HG03097 (cell line): Measurements from ENCODE around the gene C10orf90.
"Not testable (repeated sequence)": the region's sequence is repeated elsewhere in the genome, so short reads cannot be mapped to it uniquely, and the experiment has no call there.

Experiments used
- ATAC-seq: cut with Tn5 transposase; IDR thresholded peaks from one replicate; pipeline ENCODE4 v1.9.1; 2021; ENCODE audit not compliant: unreplicated experiment, low FRiP score

The C10orf90 gene

DNA sequence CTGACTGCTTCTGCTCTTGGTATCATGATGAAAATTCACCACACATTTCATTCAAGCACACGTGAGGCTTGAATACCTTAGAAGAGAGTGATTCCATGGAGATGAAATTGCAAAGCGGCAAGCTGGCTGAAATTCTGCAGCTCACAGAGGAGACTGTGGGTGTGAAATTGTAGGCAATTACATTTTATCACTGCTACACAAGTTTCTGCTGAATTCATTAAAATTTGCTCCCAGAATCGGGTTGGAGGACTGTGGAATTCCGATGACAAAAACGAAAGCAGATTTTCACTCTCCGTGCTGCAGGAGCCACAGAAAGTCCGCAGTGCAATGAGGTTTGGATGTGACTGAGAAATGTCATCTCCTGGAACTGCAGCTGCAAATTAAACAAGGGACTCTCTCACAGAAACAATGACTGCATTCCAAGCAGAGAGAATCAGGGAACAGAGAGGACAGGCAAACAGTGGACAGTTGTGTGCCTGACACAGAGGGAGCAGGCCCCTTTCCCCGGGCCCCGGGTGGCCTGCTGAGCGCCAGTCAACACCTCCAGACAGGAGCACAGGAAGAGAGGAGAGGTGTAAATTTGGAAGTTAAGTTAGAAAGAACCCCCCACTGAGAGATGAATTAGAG is 109.1 kb downstream of the C10orf90 start:
- no peak for ATAC-seq

DNA sequence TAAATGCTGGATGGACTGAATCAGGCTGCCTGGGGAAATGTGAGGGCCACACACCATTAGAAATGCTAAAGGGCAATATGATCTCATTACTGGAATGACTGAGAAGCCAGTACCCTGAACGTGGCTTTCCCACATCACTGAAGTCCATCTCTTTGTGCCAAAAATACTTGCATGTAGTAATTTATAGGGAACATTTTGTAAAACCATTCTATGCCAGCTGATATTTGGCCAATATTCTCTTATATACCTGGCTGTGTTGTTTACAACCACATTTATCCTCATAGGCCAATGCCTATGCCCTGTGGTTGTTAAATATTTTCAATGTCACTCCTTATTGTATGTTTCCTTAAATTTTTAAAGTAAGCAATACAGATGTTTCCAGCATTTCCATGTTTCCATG is 111.6 kb downstream of the C10orf90 start:
- ATAC-seq = no peak

DNA sequence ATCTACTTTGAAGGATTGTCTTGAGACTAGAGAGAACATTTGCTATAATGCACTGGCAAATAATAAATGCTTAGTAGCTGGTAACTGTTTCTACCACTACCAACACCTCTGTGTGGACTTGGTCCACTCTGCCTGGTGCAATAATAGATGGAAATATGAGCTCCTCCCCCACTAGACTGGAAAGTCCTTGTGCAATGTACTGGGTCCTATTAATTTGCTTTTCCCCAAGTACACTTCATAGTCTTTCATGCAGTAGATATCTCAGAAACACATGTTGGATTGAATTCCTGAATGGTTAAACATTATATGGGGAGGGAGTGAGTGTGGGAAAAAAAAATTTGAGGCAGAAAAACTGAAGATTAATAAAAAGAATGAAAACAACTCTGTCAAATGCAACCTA is 119.3 kb downstream of the C10orf90 start:
- ATAC-seq = no peak

DNA sequence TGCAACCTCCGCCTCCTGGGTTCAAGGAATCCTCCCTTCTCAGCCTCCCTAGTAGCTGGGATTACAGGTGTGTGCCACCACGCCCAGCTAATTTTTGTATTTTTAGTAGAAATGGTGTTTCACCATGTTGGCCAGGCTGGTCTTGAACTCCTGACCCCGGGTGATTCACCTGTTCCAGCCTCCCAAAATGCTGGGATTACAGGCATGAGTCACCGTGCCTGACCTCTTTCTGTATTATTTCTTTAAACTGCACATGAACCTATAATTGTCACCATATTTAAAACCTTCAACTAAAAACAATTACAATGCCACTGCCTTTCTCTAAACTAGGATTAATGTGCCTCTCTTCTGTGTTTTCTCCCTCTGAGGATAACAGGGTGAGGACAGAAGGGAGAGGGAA is 119.9 kb downstream of the C10orf90 start:
- ATAC-seq = not testable (repeated sequence)

DNA sequence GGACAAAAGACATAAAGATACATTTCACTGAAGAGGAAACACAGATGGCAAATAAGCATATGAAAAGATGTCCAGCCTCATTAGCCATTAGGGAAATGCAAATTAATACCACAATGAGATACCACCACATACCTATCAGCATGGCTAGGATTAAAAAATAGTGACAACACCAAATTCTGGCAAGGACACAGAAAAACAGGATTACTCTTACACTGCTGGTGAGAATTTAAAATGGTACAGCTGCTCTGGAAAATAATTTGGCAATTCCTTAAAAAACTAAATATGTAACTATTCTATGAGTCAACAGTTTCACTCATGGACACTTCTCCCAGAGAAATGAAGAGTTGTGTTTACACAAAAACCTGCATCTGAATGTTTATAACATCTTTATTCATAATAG is 121.1 kb downstream of the C10orf90 start:
- no peak for ATAC-seq

DNA sequence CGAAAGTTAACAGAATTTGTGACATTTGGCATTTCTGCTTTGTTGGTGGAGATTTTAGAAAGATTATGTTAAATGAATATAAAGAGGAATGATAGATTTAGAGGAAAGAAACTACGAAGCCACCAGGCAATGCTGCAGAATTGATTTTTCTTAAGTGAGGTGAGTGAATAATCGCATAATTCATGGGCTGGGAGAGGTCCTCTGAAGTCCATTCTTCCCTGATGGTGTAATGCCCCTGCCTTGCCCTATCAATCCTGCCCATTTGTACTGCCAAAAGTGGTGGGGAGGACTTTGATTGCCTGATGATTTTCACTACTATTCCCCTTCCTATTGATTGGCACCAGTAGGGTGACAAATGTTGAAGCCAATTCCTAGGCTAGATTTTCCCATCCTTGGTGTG is 125.9 kb downstream of the C10orf90 start:
- ATAC-seq = no peak

DNA sequence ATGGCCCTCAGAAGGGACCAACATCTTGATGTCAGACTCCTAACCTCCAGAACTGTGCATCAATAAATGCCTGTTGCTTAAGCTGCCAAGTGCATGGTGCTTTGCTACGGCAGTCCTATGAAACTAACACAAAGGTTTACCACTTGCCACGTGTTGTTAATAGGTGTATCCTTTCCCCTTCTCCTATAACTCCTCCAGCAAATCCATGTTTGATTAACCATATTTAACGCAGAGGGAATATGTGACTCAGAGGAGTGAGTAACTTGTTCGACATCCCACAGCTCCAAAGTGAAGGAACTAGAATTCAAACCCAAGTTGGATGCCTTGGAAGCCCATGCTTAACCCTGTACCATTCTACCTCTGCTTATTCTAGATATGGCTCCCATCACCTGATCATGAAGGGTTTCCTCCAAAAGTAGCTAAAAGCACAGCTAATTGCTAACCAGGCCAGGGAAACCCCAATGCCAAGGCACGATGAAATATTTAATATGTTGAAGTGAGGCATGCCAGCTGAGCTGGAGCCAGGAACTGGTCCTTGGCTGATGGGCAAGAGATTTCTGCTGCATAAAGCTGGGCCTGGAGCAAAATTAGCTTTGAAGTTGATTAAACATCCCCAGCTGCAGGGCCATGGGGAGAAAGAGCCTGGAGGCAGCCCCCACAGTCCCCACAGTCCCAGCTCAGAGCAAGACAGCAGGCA is 131.9 kb downstream of the C10orf90 start:
- ATAC-seq = no peak

DNA sequence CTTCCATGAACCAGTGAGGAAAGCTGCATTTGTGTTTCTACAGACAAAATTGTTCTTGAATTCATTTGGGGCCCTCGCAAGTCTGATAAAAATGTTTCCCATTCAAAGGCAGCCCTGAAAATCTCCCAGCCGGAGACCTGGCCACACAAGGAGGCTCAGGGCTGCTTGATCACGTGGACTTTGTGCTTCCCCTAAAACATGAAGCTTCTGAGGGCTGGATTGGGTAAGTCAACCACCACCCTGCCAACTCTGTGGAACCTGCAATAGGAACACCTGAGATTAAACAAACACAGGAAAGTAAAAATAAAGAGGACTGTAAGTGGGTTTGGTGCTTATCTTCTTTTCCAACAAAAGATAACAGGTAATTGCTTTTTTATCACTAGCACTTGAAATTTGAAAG is 133.8 kb downstream of the C10orf90 start:
- no peak for ATAC-seq

DNA sequence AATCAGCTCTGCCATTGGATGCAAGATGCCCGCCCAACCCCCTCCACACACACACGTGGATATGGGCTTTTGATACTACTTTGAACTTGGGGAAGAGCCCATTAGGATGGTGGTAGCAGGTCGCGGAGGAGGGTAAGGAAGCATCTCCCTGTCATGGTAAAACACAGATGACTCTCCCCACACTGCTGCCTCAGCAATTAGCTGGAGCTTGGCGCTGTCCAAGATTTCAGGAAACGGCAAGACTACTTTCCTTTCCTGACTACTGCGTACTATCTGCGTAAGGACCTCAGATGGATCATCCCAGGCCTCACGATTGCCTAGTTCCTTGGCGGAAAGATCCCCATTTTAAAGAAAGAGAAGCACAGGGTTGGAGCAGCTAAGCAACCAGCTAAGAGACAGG is 134.3 kb downstream of the C10orf90 start:
- ATAC-seq = no peak

DNA sequence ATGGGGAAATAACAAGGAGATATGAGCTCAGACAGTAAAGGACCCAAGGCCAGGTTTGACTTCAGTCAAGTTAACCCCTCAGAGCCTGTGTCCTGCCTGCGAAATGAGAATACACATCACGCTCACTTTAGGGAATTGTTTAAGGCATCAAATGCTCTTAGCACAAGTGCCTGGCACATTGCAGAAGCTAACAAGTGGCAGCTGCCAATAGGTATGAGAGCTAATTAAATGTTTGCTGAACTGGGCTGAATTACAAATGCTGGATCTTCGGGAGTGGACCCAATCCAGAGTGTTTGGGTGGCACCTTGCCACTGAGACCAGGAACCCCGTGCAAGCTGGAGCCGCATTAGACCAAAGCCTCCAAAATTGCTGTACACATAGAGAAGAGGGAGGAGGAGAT is 136.8 kb downstream of the C10orf90 start:
- ATAC-seq = no peak

DNA sequence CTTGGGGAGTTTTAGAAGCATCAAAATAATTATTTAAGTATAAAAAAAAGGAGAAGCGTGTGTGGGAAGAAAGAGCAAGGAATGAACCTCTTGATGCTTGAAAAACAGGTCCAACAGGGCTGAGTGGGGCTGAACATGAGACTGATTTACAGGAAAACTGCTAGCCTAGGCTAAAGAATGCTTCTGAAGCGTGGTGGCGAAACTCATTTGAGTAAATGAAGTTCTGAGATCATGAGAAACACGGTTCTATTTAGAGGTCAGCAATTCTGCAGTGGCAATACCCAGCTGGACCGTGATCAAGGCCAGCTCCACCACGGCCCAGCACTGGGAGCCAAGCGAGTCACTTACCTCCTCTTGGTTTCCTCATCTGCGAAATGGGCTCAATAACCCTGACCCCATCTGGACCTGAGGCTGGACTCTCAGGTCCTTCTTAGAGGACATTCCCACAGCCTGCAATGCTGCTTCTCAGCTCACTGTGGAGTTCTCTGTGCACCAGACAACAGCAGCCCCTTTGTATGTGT is 142.1 kb downstream of the C10orf90 start:
- ATAC-seq = no peak

DNA sequence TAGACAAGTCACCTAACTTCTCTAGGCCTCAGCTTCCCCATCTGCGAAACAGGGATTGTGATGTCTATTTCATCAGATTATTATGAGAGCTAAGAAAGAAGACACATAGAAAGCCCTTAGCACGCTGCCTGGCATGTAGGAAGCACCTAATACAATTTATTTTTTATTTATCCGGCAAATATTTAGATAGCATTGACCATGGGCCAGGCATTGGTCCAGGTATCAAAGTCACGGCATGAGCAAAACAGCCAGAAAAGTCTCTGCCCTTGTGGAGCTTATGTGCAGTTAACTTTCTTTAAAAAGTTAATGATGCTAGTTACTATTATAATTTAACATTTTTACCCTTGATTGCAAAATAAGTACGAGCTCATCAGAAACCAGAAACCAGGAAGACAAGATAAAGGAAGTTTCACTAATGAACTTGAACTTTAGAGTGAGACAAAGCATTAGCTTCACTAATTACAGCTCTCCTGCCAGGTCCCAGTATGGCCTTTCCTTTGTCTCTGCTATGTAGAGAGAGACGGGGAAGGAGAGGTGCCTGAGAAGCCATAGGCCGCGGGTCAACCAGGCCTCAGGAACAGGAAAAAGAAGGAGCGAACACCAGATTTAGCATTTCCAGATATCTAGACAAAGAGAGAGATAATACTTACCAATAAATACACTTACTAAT is 142.7 kb downstream of the C10orf90 start:
- no peak for ATAC-seq

DNA sequence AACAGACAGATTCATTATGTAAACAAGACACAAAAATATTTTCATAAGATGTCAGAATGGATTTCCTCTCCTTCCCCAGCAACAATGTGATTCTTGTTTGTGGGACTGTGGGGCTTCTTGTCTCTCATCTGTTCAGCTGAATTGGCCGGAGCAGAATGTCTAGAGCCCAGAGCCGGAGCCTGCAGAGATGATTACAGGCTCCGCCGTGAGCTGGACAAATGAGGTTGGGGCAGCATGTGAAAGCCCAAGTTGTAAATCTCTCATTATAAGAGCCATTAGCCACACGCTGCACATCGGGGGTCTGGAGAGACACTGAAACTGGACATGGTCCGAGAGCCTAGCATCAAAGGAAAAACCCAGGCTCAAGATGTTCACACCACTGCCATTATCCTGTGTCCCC is 145.2 kb downstream of the C10orf90 start:
- ATAC-seq = no peak

DNA sequence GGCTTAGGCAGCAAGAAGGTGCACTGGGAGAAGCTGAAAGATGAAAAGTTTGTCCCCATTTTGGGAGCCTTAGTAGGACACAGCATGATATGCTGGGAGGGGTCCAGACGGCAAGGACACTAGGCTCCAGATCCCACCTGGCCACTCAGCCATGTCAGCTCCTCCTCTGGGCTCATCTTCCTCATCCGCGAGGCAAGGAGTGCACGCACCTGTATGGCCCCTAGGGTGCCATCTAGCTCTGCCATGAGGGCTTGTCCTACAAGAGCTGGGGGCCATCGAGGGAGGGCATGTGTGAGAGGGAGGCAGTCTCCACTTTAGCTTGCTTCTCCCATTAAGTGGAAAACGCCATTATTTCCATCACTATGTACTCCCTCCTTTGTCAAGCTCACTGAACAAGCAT is 146.0 kb downstream of the C10orf90 start:
- no peak for ATAC-seq

DNA sequence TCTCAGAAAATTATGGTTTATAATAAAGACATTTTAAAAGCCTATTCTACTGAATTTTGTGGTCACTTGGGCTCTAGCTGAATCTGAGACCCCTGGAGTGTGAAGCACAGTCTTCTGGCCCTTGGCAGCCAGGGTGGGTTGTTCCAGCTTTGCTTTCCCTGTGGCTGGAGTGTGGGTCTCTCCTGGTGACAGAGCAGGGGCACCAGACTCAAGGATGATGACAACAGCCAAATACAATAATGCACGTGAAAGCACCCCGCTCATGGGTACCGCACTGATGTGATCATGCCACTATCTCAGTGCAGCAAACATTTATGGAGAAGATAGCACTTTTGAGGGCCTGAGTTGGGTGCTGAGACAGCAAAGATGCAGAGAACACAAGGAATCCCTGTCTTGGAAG is 147.4 kb downstream of the C10orf90 start:
- no peak for ATAC-seq

DNA sequence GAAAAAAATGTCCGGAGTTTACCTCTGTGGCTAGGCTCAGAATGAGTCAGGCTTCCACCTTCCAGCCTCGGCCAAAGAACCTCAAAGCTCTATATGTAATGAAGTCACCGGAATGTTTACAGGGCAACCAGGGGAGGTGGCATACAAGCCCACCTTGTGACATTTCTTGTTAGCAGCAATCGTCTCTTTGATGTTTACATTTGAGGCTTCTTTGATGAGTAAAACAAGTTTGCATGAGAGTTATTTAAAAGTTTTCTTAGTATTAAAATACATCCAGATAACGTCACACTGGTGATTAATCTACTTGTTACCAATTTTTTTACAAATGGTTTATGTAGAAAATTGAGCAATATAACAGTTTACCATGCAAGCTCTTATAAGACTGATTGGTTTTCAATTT is 149.1 kb downstream of the C10orf90 start:
- no peak for ATAC-seq

DNA sequence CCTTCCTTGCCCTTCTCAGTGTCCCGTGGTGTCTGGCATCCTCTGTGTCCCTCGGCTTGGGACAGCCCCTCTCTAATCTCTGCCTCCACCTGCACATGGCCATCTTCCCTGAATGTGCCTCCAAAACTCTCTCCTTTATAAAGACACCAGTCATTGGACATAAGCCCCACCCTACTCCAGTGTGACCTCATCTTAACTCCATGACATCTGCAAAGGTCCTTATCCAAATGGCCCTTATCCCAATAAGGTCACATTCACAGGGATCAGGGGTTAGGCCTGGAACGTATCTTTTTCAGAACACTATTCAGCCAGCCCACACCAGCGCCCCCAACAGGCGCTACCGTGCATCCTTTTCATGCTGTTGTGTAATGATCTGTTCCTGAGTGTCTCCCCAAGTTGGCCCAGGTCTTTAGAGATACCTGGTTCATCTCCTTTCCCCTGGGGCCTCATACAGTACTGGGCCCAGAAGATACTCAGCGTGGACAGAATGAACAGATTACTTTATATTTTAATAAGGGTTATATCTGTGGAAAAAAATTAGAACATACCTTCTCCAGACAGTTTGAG is 149.7 kb downstream of the C10orf90 start:
- no peak for ATAC-seq

DNA sequence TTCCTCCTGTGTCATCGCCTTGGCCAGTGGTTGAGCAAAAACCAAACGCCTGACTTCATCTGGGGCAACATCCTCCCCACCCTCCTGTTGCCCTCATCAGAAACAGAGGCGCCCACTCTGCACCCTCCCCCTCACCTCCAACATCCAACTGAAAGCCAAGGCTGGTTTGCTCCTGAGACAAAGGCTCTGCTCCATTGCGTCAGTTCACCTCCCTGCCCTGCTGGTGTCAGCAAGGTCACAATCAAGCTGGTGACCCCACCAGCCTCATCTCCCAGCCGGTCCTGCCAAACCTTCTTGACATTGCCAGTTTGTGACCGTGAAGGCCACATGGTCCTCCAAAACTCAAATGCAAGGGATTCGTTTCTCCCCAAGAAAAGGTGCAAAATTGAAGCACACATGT is 150.5 kb downstream of the C10orf90 start:
- ATAC-seq = no peak

DNA sequence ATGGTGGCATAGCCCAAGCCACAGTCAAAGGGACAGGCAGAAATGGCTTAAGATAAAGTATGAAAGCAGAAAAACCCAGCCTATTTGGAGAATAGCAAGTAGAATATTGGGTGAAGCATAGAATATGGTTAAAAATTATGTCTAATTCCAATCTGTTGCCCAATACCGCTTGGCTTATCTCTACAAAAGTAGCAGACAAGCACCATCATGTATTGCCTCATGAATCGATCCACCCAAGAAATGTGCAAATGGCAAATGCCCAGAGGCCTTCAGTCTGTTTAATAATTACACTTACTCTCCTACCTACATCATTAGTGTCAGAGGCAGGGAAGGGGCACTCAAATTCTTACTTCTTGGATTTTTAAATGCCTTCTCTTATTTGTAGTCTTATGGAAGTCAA is 151.3 kb downstream of the C10orf90 start:
- ATAC-seq = no peak

DNA sequence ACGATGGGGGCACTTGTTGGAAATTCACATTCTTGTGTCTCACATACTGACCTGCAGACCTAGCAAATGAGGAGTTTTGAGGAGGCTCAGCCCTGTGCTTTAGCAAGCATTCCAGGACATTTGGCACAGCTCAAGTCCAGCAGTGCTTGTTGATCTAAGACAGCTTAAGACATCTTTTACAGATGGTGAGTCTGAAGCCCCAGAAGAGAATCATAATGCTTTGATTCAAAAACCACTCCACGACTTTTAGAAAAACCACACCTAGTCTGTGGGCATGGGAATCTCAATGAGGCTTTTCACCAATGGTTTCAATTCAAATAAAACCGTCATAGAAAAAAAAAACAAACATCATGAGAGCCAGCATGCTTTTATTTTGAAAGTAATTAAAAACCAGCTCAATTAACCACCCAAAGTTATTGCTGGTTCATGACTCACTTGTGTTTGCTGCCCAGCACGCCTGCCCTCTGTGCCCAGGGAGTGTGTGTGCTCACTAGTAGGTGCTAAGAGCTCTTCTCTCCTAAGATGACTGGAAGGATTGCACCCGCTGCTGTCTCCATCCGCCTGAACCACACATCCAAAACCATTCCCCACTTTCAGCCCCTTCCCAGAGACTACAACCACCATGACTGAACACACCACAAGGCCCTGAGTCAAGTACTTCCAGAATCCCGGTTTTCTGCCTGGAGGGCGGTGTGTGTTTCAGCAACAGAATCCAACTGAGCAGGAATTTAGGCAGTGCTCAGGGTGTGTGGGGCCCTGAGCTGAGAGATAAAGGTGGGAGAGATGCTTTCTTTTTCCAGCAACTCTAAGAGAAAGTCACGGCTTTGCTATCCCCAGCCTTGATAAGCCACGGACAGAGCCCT is 152.0 kb downstream of the C10orf90 start:
- no peak for ATAC-seq

DNA sequence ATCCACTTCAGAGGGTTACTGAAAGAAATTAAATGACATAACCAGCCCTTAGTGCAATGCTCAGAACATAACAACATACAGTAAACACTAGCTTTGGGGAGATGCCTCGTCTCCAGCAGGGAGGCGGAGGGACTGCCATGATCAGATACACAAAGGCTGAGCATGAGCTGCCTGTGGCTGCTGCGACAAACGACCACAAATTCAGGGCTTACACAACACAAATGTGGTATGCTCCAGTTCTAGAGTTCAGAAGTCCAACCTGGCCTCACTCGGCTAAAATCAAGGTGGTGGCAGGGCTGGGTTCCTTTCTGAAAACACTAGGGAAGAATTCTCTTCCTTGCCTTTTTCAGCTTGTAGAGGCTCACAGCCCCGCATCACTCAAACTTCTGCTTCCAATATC is 154.0 kb downstream of the C10orf90 start:
- ATAC-seq = no peak
